ENCODE data around the gene CAMK1.

DNA sequence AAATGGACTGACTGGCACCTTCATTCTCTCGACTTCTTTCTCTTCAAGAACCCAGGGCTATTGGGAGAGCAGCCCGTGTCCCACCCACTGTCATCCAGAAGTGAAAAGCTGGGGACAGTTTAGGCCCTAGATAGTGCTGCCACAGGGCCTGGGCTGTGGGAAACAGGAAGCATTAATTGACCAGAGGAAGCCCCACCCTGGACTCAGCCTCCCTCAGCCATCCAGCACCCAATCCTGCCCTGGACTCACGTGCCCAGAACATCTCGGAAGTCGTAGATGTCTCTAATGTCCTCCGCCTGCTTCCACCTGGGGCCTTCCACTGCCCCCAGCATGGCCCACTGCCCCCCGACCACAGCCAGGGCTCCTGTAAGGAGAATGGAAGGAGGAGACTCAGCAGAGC, 2.3 kb downstream of the CAMK1 start:
- TF ChIP-seq, protein P1, sequence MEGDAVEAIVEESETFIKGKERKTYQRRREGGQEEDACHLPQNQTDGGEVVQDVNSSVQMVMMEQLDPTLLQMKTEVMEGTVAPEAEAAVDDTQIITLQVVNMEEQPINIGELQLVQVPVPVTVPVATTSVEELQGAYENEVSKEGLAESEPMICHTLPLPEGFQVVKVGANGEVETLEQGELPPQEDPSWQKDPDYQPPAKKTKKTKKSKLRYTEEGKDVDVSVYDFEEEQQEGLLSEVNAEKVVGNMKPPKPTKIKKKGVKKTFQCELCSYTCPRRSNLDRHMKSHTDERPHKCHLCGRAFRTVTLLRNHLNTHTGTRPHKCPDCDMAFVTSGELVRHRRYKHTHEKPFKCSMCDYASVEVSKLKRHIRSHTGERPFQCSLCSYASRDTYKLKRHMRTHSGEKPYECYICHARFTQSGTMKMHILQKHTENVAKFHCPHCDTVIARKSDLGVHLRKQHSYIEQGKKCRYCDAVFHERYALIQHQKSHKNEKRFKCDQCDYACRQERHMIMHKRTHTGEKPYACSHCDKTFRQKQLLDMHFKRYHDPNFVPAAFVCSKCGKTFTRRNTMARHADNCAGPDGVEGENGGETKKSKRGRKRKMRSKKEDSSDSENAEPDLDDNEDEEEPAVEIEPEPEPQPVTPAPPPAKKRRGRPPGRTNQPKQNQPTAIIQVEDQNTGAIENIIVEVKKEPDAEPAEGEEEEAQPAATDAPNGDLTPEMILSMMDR (IDR thresholded peaks at IDR 0.05; ENCODE audit: low read depth, low read length): no peak
- no peak for TF ChIP-seq MYC (IDR thresholded peaks at IDR 0.05; ENCODE audit: low read depth, low read length)
